Neural progenitor cell (in vitro differentiated cells): Measurements from ENCODE around the gene JMJD7. TPM values are rescaled to one million over a fixed set of nuclear protein-coding genes. Genes with fewer than 3 reads are reported as not detected.

Experiments used
- DNase-seq: peaks from one replicate; pipeline ENCODE4 v3.0.0-alpha.2; 2016; ENCODE audit warnings: low spot score
- H2AFZ ChIP-seq: fragments of 200-600 bp; sonication (generic); replicated peaks from 2 replicates; pipeline ENCODE4 v1.6.1; 2016; ENCODE audit warnings: antibody characterized with exemption
- H3F3A ChIP-seq: fragments of 200-600 bp; sonication (generic); 2 replicates; pipeline ENCODE4 v1.6.1; 2016; ENCODE audit warnings: antibody characterized with exemption, low read depth
- H3K27ac ChIP-seq: fragments of 200-600 bp; sonication (generic); 2 replicates; pipeline ENCODE4 v1.5.1; 2016; ENCODE audit warnings: mild to moderate bottlenecking
- H3K27me3 ChIP-seq: fragments of 200-600 bp; sonication (generic); 2 replicates; pipeline ENCODE4 v1.6.1; 2016; ENCODE audit warnings: mild to moderate bottlenecking, moderate library complexity
- H3K36me3 ChIP-seq: fragments of 200-600 bp; sonication (generic); 2 replicates; pipeline ENCODE4 v1.5.1; 2016
- H3K4me1 ChIP-seq: fragments of 200-600 bp; sonication (generic); 2 replicates; pipeline ENCODE4 v1.6.1; 2016; ENCODE audit warnings: mixed run types
- H3K4me2 ChIP-seq: fragments of 200-600 bp; sonication (generic); 2 replicates; pipeline ENCODE4 v1.6.1; 2016
- H3K4me3 ChIP-seq: fragments of 200-600 bp; sonication (generic); 2 replicates; pipeline ENCODE4 v1.5.1; 2016
- H3K79me2 ChIP-seq: fragments of 200-600 bp; sonication (generic); 2 replicates; pipeline ENCODE4 v1.6.1; 2016; ENCODE audit warnings: low read depth
- H3K9ac ChIP-seq: fragments of 200-600 bp; sonication (generic); 2 replicates; pipeline ENCODE4 v1.6.1; 2016
- H3K9me3 ChIP-seq: fragments of 200-600 bp; sonication (generic); 2 replicates; pipeline ENCODE4 v1.5.1; 2016; ENCODE audit warnings: low read depth
- H4K20me1 ChIP-seq: fragments of 200-600 bp; sonication (generic); 2 replicates; pipeline ENCODE4 v1.6.1; 2016; ENCODE audit warnings: low read depth
- H3K27ac Mint-ChIP-seq: 3 replicates; pipeline ENCODE4 v1.8.0; 2021; ENCODE audit warnings: mixed read lengths
- H3K27me3 Mint-ChIP-seq: 2 replicates; pipeline ENCODE4 v1.8.0; 2022; ENCODE audit warnings: low read depth, mild to moderate bottlenecking, inconsistent platforms, moderate library complexity, mixed read lengths; ENCODE audit not compliant: insufficient read depth
- H3K36me3 Mint-ChIP-seq: 3 replicates; pipeline ENCODE4 v1.8.0; 2021; ENCODE audit warnings: mixed read lengths
- H3K4me1 Mint-ChIP-seq: 3 replicates; pipeline ENCODE4 v1.8.0; 2021; ENCODE audit warnings: mixed read lengths
- H3K4me3 Mint-ChIP-seq: 3 replicates; pipeline ENCODE4 v1.8.0; 2021; ENCODE audit warnings: mild to moderate bottlenecking, moderate library complexity, mixed read lengths
- H3K9me3 Mint-ChIP-seq: 3 replicates; pipeline ENCODE4 v1.8.0; 2020; ENCODE audit warnings: mixed read lengths
- CTCF ChIP-seq: fragments of 200-600 bp; sonication (generic); IDR thresholded peaks from 2 replicates; pipeline ENCODE4 v1.5.1; 2017; ENCODE audit warnings: antibody characterized with exemption, mild to moderate bottlenecking
- EZH2 ChIP-seq: fragments of 200-600 bp; sonication (generic); IDR thresholded peaks from 2 replicates; pipeline ENCODE4 v1.6.1; 2017; ENCODE audit warnings: antibody characterized with exemption, mild to moderate bottlenecking, moderate library complexity
- EZH2phosphoT487 ChIP-seq: fragments of 200-600 bp; sonication (generic); IDR thresholded peaks from 2 replicates; pipeline ENCODE4 v1.6.1; 2017; ENCODE audit warnings: antibody characterized with exemption
- total RNA-seq: library from RNA; depleted of rRNA; stranded (reverse); fragments of >200 nt; gene quantifications from 2 replicates; pipeline ENCODE4 v1.2.3, GENCODE V29; 2015; ENCODE audit warnings: low replicate concordance

Gene JMJD7
- total RNA-seq, 1 donor from 2014 or later, result 13.4 TPM

- Histone ChIP-seq H3K27ac (no peak overlapping the region), H3K9ac (no peak overlapping the region), H3K27me3 (no peaks in the 10 kb centered on the region), H3K36me3 (no peaks in the 10 kb centered on the region), H2AFZ (no peak overlapping the region), H3K9me3 (no peaks in the 10 kb centered on the region), H3F3A (no peaks in the 10 kb centered on the region), H3K4me3 (no peak overlapping the region), H4K20me1 (no peaks in the 10 kb centered on the region), H3K4me2 (no peak overlapping the region), H3K4me1 (peaks cover 7% of the 10 kb centered on the region), H3K79me2 (no peaks in the 10 kb centered on the region)
- Mint-ChIP-seq H3K36me3 (peaks cover 6% of the 10 kb centered on the region), H3K4me3 (no peak overlapping the region), H3K27ac (no peak overlapping the region), H3K9me3 (no peaks in the 10 kb centered on the region), H3K4me1 (peaks cover 14% of the 10 kb centered on the region), H3K27me3 (peaks cover 6% of the 10 kb centered on the region)
- no peak for TF ChIP-seq CTCF
- TF ChIP-seq EZH2, result no peak
- no peak for TF ChIP-seq EZH2phosphoT487
- DNase-seq, result no peak
Observed at GRCh38 chr15:41852736-41853590, 25.1 kb downstream of the JMJD7 start.

- no peaks in the 10 kb centered on the region for H3K36me3 ChIP-seq
- no peaks in the 10 kb centered on the region for H3F3A ChIP-seq
- no peak overlapping the region for H3K9ac ChIP-seq
- no peaks in the 10 kb centered on the region for H4K20me1 ChIP-seq
- Mint-ChIP-seq H3K9me3 (no peaks in the 10 kb centered on the region), H3K4me3 (peak overlapping the region; percentile 24), H3K4me1 (peaks cover 14% of the 10 kb centered on the region), H3K27me3 (peaks cover 8% of the 10 kb centered on the region), H3K27ac (no peak overlapping the region), H3K36me3 (no peaks in the 10 kb centered on the region)
- H2AFZ ChIP-seq, result no peak overlapping the region
- no peak overlapping the region for H3K4me2 ChIP-seq
- H3K79me2 ChIP-seq, result no peaks in the 10 kb centered on the region
- H3K27me3 ChIP-seq, result no peaks in the 10 kb centered on the region
- no peaks in the 10 kb centered on the region for H3K9me3 ChIP-seq
- peaks cover 7% of the 10 kb centered on the region for H3K4me1 ChIP-seq
- no peak for DNase-seq
- H3K4me3 ChIP-seq, result no peak overlapping the region
- no peak overlapping the region for H3K27ac ChIP-seq
- no peak for TF ChIP-seq CTCF
- no peak for TF ChIP-seq EZH2
- no peak for TF ChIP-seq EZH2phosphoT487
Observed at GRCh38 chr15:41853831-41854230, 25.9 kb downstream of the JMJD7 start.

GRCh38 chr15:41854443-41854842, 26.6 kb downstream of the JMJD7 start:
- Histone ChIP-seq H3K9ac (no peak overlapping the region), H3K27ac (no peak overlapping the region), H3F3A (no peaks in the 10 kb centered on the region), H4K20me1 (no peaks in the 10 kb centered on the region), H3K4me3 (no peak overlapping the region), H2AFZ (no peak overlapping the region), H3K9me3 (no peaks in the 10 kb centered on the region), H3K79me2 (no peaks in the 10 kb centered on the region), H3K27me3 (no peaks in the 10 kb centered on the region), H3K4me2 (no peak overlapping the region), H3K4me1 (peaks cover 7% of the 10 kb centered on the region), H3K36me3 (no peaks in the 10 kb centered on the region)
- Mint-ChIP-seq H3K36me3 (no peaks in the 10 kb centered on the region), H3K27me3 (peaks cover 10% of the 10 kb centered on the region), H3K4me1 (peaks cover 16% of the 10 kb centered on the region), H3K9me3 (no peaks in the 10 kb centered on the region), H3K4me3 (no peak overlapping the region), H3K27ac (no peak overlapping the region)
- no peak for DNase-seq
- TF ChIP-seq EZH2phosphoT487 (no peak), EZH2 (no peak), CTCF (no peak)
